Gastrocnemius medialis (tissue), 4 donors: ENCODE results near the gene PRDX5. TPM values are rescaled to one million over a fixed set of nuclear protein-coding genes. Genes with fewer than 3 reads are reported as not detected.
A peak's percentile ranks its signal among the peaks of the same experiment; 100 is the strongest.

Source experiments
- ATAC-seq, 2 donors: fragments of 150-250 bp; one replicate each; pipeline ENCODE4 v1.9.1; 2016
- DNase-seq, 2 donors: peaks; one replicate each; pipeline ENCODE4 v3.0.0-alpha.2; 2019
- H3K27ac ChIP-seq, 4 donors: fragments of 200-600 bp; sonication (generic); 1 replicate in 1 of 4; 2 replicates in 3 of 4; pipeline ENCODE4 v1.5.1; 2016 to 2018; ENCODE audit warnings: mild to moderate bottlenecking in 2 of 4, moderate library complexity in 1 of 4
- H3K27me3 ChIP-seq, 3 donors: fragments of 200-600 bp; sonication (generic) in 2 of 3; 1 replicate in 1 of 3; 2 replicates in 2 of 3; pipeline versions ENCODE4 v1.5.1 to v1.6.0; 2016 to 2019; ENCODE audit warnings: mild to moderate bottlenecking in 1 of 3, moderate library complexity in 1 of 3
- H3K36me3 ChIP-seq, 2 donors: fragments of 200-600 bp; sonication (generic) in 1 of 2; one replicate each; pipeline ENCODE4 v1.5.1; 2017 to 2018
- H3K4me1 ChIP-seq, 2 donors: fragments of 200-600 bp; sonication (generic) in 1 of 2; one replicate each; pipeline ENCODE4 v1.5.1; 2016 to 2017; ENCODE audit warnings: mild to moderate bottlenecking in 2 of 2
- H3K4me3 ChIP-seq, 4 donors: fragments of 200-600 bp; sonication (generic) in 3 of 4; 1 replicate in 1 of 4; 2 replicates in 3 of 4; pipeline ENCODE4 v1.5.1; 2016 to 2019; ENCODE audit warnings: mild to moderate bottlenecking in 2 of 4
- H3K9me3 ChIP-seq, 3 donors: fragments of 200-600 bp; sonication (generic) in 2 of 3; 1 replicate in 1 of 3; 2 replicates in 2 of 3; pipeline ENCODE4 v1.5.1; 2016 to 2019
- POLR2A ChIP-seq, 2 donors: fragments of 450-650 bp; IDR thresholded peaks; one replicate each; pipeline ENCODE4 v1.6.1; 2017; ENCODE audit warnings: antibody characterized with exemption in 2 of 2, mild to moderate bottlenecking in 2 of 2, moderate library complexity in 2 of 2
- in situ Hi-C, 4 donors: fragments of 200-750 bp; cut with MboI; loops; one replicate each; pipeline versions ENCODE4 v1.15.0 to v1.8.0; 2017; ENCODE audit warnings: low sequenced_read_pairs in 4 of 4
- intact Hi-C: fragments of 100-400 bp; cut with DNase I; formaldehyde crosslinking; loops from one replicate; pipeline ENCODE4 v1.15.1; 2023; ENCODE audit warnings: low total_unique reads
- total RNA-seq, 4 donors: library from RNA; depleted of rRNA; stranded (reverse); fragments of >200 nt; gene quantifications; one replicate each; pipeline versions ENCODE4 v1.1.0 to v1.2.3, GENCODE V29; 2016
- TF ChIP-seq, protein P1 (sequence below), 5 experiments: fragments of 450-650 bp in 3 of 5; fragments of 200-600 bp in 2 of 5; sonication (generic) in 2 of 5; IDR thresholded peaks in 4 of 5; conservative IDR thresholded peaks in 1 of 5; 1 replicate in 4 of 5; 2 replicates in 1 of 5; pipeline ENCODE4 v1.5.1; 2016 to 2019; ENCODE audit warnings: antibody characterized with exemption in 5 of 5, mild to moderate bottlenecking in 3 of 5, moderate library complexity in 3 of 5

PRDX5 gene
- total RNA-seq, 4 donors from 2014 or later: 170 to 257 (median 219) TPM

DNA sequence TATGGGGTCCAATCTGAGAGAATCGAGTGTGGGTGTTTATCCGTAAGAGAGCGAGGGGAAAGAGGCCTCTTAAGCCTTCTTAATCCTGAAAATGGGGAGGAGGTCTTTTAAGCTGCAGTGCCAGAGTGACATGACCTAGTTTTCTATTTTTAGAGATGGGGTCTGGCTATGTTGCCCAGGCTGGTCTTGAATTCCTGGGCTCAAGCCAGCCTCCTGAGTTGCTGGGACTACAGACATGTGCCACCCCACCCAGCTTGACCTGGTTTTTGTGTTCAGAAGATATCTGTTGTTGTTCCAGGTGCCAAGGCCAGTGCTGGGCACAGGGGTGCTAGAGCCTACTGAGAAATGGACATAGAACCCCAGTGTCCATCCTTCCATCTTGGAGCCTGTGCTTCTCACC, 34.8 kb upstream of the PRDX5 start:
- in situ Hi-C loops (no loop called here), intact Hi-C loops (no loop called here)
- TF ChIP-seq, protein P1, sequence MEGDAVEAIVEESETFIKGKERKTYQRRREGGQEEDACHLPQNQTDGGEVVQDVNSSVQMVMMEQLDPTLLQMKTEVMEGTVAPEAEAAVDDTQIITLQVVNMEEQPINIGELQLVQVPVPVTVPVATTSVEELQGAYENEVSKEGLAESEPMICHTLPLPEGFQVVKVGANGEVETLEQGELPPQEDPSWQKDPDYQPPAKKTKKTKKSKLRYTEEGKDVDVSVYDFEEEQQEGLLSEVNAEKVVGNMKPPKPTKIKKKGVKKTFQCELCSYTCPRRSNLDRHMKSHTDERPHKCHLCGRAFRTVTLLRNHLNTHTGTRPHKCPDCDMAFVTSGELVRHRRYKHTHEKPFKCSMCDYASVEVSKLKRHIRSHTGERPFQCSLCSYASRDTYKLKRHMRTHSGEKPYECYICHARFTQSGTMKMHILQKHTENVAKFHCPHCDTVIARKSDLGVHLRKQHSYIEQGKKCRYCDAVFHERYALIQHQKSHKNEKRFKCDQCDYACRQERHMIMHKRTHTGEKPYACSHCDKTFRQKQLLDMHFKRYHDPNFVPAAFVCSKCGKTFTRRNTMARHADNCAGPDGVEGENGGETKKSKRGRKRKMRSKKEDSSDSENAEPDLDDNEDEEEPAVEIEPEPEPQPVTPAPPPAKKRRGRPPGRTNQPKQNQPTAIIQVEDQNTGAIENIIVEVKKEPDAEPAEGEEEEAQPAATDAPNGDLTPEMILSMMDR (IDR thresholded peaks at IDR 0.05 in 4 of 5, conservative IDR thresholded peaks at IDR 0.05 in 1 of 5): no peak
- TF ChIP-seq POLR2A (IDR thresholded peaks at IDR 0.05): no peak
- H3K4me3 ChIP-seq: no peak overlapping the region
- H3K27me3 ChIP-seq: no peaks in the 10 kb centered on the region
- H3K36me3 ChIP-seq: peaks cover 0 to 6% of the 10 kb centered on the region in 2 donors
- DNase-seq: no peak
- no peak overlapping the region for H3K27ac ChIP-seq
- H3K4me1 ChIP-seq: peaks cover 22 to 25% of the 10 kb centered on the region in 2 donors
- ATAC-seq: no peak
- no peaks in the 10 kb centered on the region for H3K9me3 ChIP-seq

DNA sequence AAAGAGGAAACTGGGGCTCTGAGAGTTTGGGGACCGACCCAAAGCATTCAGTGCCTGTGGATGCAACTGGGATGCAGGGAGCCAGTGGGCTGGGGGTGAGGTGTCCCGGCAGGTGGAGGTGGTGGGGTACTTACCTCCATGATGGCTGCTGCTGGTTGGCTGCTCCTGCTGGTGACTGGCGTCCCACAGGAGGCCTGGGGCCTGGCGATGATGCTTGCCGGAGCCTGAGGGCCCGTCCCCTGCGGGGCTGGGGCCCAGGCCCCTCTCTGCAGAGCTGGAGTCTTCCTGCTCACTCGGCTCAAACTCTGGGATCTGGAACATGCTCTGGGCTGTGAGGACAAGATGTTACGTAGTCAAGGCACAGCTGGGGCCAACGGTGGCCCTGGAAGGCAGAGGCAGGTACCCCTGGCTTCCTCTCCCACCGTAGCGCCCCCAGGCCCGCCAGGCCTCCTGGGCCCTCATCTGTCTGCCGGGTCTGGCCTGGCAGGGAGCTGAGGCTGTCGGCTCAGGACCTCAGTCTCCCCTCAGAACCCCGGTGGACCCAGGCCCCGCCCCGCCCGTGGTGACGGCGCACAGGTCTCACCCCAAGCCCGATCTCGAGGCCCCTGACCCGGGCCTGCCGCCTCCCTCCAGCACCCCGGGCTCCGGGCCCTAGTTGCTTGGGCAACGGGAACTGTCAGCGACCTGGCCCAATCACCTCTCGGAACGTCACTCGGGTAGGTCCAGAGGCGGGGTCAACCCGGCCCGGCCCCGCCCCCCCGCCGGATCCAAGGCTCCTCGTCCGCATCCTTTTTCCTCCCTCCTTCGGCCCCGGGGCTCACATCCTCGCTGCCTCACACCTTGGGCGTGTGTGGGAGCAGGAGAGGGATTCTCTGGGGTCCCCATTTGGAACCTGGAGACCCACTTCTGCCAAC, 33.6 kb upstream of the PRDX5 start, which contains the start of gene BAD:
Gene BAD, minus strand, starts transcription at position 618 of the 914 bp plus-strand sequence. Its CDS starts 297 bp downstream, at position 321.
- H3K36me3 ChIP-seq: peaks cover 0 to 5% of the 10 kb centered on the region in 2 donors
- DNase-seq: peak; percentile 94 to 95
- H3K27ac ChIP-seq: peak within 1 kb of the TSS; percentile 90 to 97 (median 94)
- TF ChIP-seq, protein P1 (IDR thresholded peaks at IDR 0.05 in 4 of 5, conservative IDR thresholded peaks at IDR 0.05 in 1 of 5): no peak
- peak; percentile 80 to 81 for TF ChIP-seq POLR2A (IDR thresholded peaks at IDR 0.05)
- peaks cover 22 to 25% of the 10 kb centered on the region in 2 donors for H3K4me1 ChIP-seq
- intact Hi-C loops (loop anchor here (1.0 kb wide), 1 partner anchor 14 kb away; no protein-coding TSS in a partner anchor), in situ Hi-C loops (no loop called here)
- H3K4me3 ChIP-seq: peak within 1 kb of the TSS; percentile 84 to 97 (median 90)
- no peaks in the 10 kb centered on the region for H3K27me3 ChIP-seq
- peak; percentile 87 for ATAC-seq
- H3K9me3 ChIP-seq: no peaks in the 10 kb centered on the region

DNA sequence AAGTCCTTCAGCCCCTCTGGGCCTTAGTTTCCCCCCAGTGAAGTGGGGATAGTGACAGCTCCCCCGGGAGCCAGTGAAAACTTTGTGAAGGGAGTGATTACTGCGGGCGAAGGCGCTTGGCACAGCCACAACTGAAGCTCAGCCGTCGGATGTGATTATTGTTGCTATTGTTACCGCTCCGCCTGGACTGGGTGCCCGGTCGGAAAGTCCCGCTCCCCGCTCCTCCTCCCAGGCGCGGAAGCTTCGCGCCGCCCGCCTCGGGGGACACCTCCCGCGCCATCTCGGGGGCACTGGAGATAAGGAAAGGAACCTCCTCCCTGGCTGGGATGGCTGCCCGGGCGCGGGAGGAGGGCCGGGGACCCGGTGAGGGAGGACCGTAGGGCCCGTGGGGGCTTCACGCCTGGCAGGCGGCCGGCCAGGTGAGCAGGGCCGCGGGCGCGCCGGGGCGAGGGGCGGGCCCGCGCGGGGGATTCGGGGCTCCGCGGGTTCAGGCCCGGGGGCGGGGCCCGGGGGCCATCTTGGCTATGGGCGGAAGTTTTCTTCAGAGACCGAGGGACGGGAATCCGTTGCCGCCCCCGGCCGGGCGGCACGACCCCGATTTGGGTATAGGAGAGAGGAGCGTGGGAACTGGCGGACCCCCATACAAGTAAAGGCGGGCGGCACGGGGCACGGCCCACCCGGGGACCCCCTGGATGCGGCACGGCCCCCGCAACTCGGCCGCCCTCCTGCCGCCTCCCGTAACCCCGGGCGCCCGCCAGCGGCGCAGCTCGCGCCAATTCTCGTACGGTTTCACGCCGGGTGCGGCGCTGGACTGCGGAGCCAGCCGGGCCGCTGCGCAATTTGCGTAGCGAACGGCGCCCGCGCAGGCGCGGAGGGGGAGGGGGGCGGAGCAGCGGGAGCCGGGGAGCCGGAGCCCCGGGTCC, 32.7 kb upstream of the PRDX5 start, which contains the start of gene GPR137:
Gene GPR137, plus strand, starts transcription at position 887 of the 923 bp plus-strand sequence. CDS start 677 bp downstream, outside the sequence.
- H3K9me3 ChIP-seq: no peaks in the 10 kb centered on the region
- peaks cover 22 to 25% of the 10 kb centered on the region in 2 donors for H3K4me1 ChIP-seq
- TF ChIP-seq POLR2A (IDR thresholded peaks at IDR 0.05): peak; percentile 41 to 43
- TF ChIP-seq, protein P1 (IDR thresholded peaks at IDR 0.05 in 4 of 5, conservative IDR thresholded peaks at IDR 0.05 in 1 of 5): no peak
- no peaks in the 10 kb centered on the region for H3K27me3 ChIP-seq
- H3K27ac ChIP-seq: peak within 1 kb of the TSS; percentile 90 to 97 (median 94)
- peak within 1 kb of the TSS; percentile 84 to 97 (median 90) for H3K4me3 ChIP-seq
- in situ Hi-C loops (no loop called here), intact Hi-C loops (loop anchor here (1.0 kb wide), 2 partner anchors 14 to 15 kb away; no protein-coding TSS in a partner anchor)
- peak; percentile 76 to 84 for ATAC-seq
- peak; percentile 71 to 75 for DNase-seq
- peaks cover 0 to 5% of the 10 kb centered on the region in 2 donors for H3K36me3 ChIP-seq
